Caco-2 (cell line): Measurements from ENCODE around the gene ADAM12. TPM values are rescaled to one million over a fixed set of nuclear protein-coding genes. Genes with fewer than 3 reads are reported as not detected.

Experiments used
- BruUV-seq: library from RNA; stranded (reverse); fragments of 400-500 nt; replicated peaks from 2 replicates; lab custom pipeline; 2021; lab: Mats Ljungman, UMichigan
- CTCF ChIA-PET: fragments of 300-600 bp; sonication (Branson Sonifier 250); formaldehyde crosslinking; loops from one replicate; lab custom pipeline; 2022; ENCODE audit warnings: antibody characterized with exemption; lab: Charles Lee
- POLR2A ChIA-PET: fragments of 300-600 bp; sonication (Branson Sonifier 250); formaldehyde crosslinking; loops from one replicate; lab custom pipeline; 2022; ENCODE audit warnings: antibody characterized with exemption; lab: Charles Lee
- DNase-seq, 2 experiments: peaks; one replicate each; pipeline versions ENCODE4 v3.0.0 to v3.0.0-alpha.2; 2020 to 2022
- H3K27me3 ChIP-seq: replicated peaks from 2 replicates; pipeline ENCODE4 v1.6.0; 2011; ENCODE audit warnings: low read length; ENCODE audit not compliant: control insufficient read depth, insufficient read depth
- H3K36me3 ChIP-seq: 2 replicates; pipeline ENCODE4 v1.5.1; 2011; ENCODE audit warnings: low read length; ENCODE audit not compliant: control insufficient read depth, insufficient read depth
- H3K4me1 ChIP-seq: fragments of 250-450 bp; sonication (Bioruptor Pico); 2 replicates; pipeline ENCODE4 v1.5.1; 2020; ENCODE audit warnings: mild to moderate bottlenecking
- H3K4me3 ChIP-seq: 2 replicates; pipeline ENCODE4 v1.5.1; 2011; ENCODE audit warnings: low read depth, mild to moderate bottlenecking, control low read depth, low read length
- H3K9me3 ChIP-seq: fragments of 250-450 bp; sonication (Bioruptor Pico); 2 replicates; pipeline ENCODE4 v1.5.1; 2020; ENCODE audit warnings: mild to moderate bottlenecking, moderate library complexity
- H3K27ac Mint-ChIP-seq: one replicate; pipeline ENCODE4 v1.8.0; 2022; ENCODE audit warnings: mixed read lengths; ENCODE audit not compliant: unreplicated experiment
- H3K27me3 Mint-ChIP-seq: one replicate; pipeline ENCODE4 v1.8.0; 2022; ENCODE audit warnings: mixed read lengths; ENCODE audit not compliant: insufficient read depth, unreplicated experiment
- H3K36me3 Mint-ChIP-seq: one replicate; pipeline ENCODE4 v1.8.0; 2022; ENCODE audit warnings: mild to moderate bottlenecking, mixed read lengths; ENCODE audit not compliant: insufficient read depth, unreplicated experiment
- H3K4me1 Mint-ChIP-seq: one replicate; pipeline ENCODE4 v1.8.0; 2022; ENCODE audit warnings: low read depth, mixed read lengths; ENCODE audit not compliant: unreplicated experiment
- H3K4me3 Mint-ChIP-seq: one replicate; pipeline ENCODE4 v1.8.0; 2022; ENCODE audit warnings: mild to moderate bottlenecking, moderate library complexity, mixed read lengths; ENCODE audit not compliant: unreplicated experiment
- H3K9me3 Mint-ChIP-seq: one replicate; pipeline ENCODE4 v1.8.0; 2022; ENCODE audit warnings: mixed read lengths; ENCODE audit not compliant: unreplicated experiment
- intact Hi-C: fragments of 100-400 bp; cut with micrococcal nuclease; formaldehyde crosslinking; loops from one replicate; pipeline ENCODE4 v1.10.0; 2022; ENCODE audit not compliant: unreplicated experiment
- total RNA-seq: library from RNA; stranded (reverse); gene quantifications from 2 replicates; pipeline ENCODE4 v1.2.3, GENCODE V29; 2022
- TF ChIP-seq, protein P1 (sequence below), 2 experiments: fragments of 200-600 bp in 1 of 2; IDR thresholded peaks; 1 replicate in 1 of 2; 2 replicates in 1 of 2; pipeline versions ENCODE4 v1.5.1 to v1.8.0; 2011 to 2022; ENCODE audit warnings: antibody characterized with exemption in 1 of 2, control low read depth in 1 of 2, inconsistent platforms in 1 of 2, low read depth in 1 of 2, low read length in 1 of 2, mild to moderate bottlenecking in 1 of 2, moderate library complexity in 1 of 2; ENCODE audit not compliant: insufficient read depth in 1 of 2, severe bottlenecking in 1 of 2, unreplicated experiment in 1 of 2

Gene ADAM12
- total RNA-seq, 1 experiment from 2014 or later = not detected

DNA sequence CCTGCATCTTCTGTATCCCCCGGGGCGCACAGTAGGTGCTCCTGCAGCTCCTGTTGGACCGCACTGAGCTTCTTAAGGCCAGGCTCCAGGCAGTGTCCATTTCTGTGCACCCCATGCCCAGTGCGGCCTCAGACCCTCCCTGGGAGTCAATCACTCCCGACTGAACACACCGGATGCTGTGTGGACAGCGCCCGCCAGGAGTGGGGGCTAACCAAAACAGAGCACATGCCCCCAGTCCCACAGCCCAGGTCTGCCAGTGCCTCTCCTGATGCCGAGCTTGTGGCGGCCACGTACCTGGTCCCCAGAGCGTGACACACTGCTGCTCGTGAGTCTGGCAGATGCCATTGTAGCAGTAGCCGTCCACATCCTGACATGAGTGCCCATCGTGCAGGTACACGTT is 323.8 kb downstream of the ADAM12 start:
- TF ChIP-seq, protein P1, sequence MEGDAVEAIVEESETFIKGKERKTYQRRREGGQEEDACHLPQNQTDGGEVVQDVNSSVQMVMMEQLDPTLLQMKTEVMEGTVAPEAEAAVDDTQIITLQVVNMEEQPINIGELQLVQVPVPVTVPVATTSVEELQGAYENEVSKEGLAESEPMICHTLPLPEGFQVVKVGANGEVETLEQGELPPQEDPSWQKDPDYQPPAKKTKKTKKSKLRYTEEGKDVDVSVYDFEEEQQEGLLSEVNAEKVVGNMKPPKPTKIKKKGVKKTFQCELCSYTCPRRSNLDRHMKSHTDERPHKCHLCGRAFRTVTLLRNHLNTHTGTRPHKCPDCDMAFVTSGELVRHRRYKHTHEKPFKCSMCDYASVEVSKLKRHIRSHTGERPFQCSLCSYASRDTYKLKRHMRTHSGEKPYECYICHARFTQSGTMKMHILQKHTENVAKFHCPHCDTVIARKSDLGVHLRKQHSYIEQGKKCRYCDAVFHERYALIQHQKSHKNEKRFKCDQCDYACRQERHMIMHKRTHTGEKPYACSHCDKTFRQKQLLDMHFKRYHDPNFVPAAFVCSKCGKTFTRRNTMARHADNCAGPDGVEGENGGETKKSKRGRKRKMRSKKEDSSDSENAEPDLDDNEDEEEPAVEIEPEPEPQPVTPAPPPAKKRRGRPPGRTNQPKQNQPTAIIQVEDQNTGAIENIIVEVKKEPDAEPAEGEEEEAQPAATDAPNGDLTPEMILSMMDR (IDR thresholded peaks at IDR 0.05; ENCODE audit: insufficient read depth in 1 of 2, low read depth in 1 of 2, low read length in 1 of 2, severe bottlenecking in 1 of 2, unreplicated experiment in 1 of 2) = no peak
- Histone ChIP-seq H3K4me3 (no peak overlapping the region), H3K27me3 (no peaks in the 10 kb centered on the region), H3K9me3 (no peaks in the 10 kb centered on the region), H3K4me1 (no peaks in the 10 kb centered on the region), H3K36me3 (no peaks in the 10 kb centered on the region)
- intact Hi-C loops = no loop called here
- Mint-ChIP-seq H3K4me3 (no peak overlapping the region), H3K27me3 (peaks cover 6% of the 10 kb centered on the region), H3K9me3 (peaks cover 8% of the 10 kb centered on the region), H3K4me1 (no peaks in the 10 kb centered on the region), H3K27ac (no peak overlapping the region), H3K36me3 (no peaks in the 10 kb centered on the region)
- no TSS peak for BruUV-seq
- CTCF ChIA-PET = no interaction called here
- DNase-seq = no peak
- POLR2A ChIA-PET = no interaction called here

DNA sequence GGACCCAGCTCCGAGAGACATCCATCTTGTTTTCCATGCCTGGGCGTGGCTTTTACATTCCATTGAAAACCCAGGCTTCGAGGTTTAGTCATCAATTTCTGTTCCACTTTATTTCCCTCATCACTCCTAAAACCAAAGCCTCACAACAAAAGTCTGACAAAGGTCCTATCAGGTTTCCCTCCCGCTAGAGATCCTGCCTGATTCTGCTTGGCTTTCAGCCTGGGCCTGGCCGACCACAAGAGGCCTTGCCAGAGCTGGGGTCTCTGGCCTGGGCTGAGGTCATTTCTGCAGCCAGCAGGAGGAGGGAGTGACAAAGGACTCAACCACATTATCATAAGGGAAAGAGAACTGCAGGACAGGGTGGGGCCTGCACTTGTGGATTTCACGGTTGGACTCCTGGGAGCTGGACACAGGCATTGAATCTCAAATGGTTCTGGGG is 324.9 kb downstream of the ADAM12 start:
- H3K27me3 ChIP-seq = no peaks in the 10 kb centered on the region
- no peaks in the 10 kb centered on the region for H3K4me1 Mint-ChIP-seq
- no peaks in the 10 kb centered on the region for H3K9me3 ChIP-seq
- no peak for DNase-seq
- no peaks in the 10 kb centered on the region for H3K36me3 ChIP-seq
- ChIA-PET CTCF (no interaction called here), POLR2A (no interaction called here)
- no peak overlapping the region for H3K4me3 Mint-ChIP-seq
- no peak overlapping the region for H3K4me3 ChIP-seq
- no TSS peak for BruUV-seq
- TF ChIP-seq, protein P1 (IDR thresholded peaks at IDR 0.05; ENCODE audit: insufficient read depth in 1 of 2, low read depth in 1 of 2, low read length in 1 of 2, severe bottlenecking in 1 of 2, unreplicated experiment in 1 of 2) = no peak
- no peaks in the 10 kb centered on the region for H3K4me1 ChIP-seq
- H3K36me3 Mint-ChIP-seq = no peaks in the 10 kb centered on the region
- peaks cover 8% of the 10 kb centered on the region for H3K27me3 Mint-ChIP-seq
- no peak overlapping the region for H3K27ac Mint-ChIP-seq
- H3K9me3 Mint-ChIP-seq = peaks cover 8% of the 10 kb centered on the region
- intact Hi-C loops = no loop called here

DNA sequence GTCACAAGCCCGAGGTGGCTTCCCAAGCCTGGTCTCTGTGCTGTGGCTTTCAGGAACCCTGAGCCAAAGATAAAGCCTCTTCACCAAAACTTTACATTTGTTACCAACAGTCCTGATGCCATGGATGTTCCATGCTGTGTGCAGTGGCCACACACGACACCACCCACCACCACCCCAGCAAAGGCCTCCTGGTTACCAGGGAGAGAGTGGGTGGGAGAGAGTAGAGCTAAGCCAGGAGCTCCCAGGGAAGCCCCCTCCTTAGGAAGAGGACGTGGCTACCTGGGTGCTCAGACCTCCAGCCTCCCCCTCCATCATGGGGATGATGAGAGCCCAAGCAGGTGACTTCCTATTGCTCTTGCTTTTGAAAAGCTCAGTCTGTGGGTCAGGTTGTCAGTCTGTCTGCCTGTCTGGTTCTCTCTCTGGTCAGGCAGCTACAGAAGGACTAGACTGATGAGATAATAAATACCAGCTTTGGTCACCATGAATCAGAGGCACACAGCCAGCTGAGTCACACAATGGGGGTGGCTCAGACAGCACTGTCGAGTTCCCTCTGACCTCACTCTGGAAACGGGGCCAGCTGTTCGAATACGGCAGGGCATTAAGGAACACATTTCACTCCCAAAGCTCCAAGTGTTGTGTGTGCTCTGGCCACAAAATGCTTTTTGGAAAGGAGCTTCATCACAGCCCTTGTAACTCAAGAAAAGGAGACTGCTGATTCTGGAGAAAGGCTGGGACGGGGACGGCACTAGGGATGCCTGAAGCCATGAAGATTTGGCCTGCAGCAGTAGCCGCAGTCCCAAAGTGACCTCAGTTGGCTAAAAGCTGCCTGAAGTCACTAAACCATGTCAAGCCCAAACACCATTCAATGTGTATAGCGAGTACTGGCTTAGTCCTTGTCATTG is 325.9 kb downstream of the ADAM12 start:
- TF ChIP-seq, protein P1 (IDR thresholded peaks at IDR 0.05; ENCODE audit: insufficient read depth in 1 of 2, low read depth in 1 of 2, low read length in 1 of 2, severe bottlenecking in 1 of 2, unreplicated experiment in 1 of 2) = no peak
- Histone ChIP-seq H3K27me3 (no peaks in the 10 kb centered on the region), H3K4me3 (no peak overlapping the region), H3K4me1 (no peaks in the 10 kb centered on the region), H3K9me3 (no peaks in the 10 kb centered on the region), H3K36me3 (no peaks in the 10 kb centered on the region)
- no peak overlapping the region for H3K27ac Mint-ChIP-seq
- CTCF ChIA-PET = no interaction called here
- BruUV-seq = no TSS peak
- no peaks in the 10 kb centered on the region for H3K4me1 Mint-ChIP-seq
- H3K36me3 Mint-ChIP-seq = no peaks in the 10 kb centered on the region
- H3K9me3 Mint-ChIP-seq = peaks cover 8% of the 10 kb centered on the region
- no peak overlapping the region for H3K4me3 Mint-ChIP-seq
- H3K27me3 Mint-ChIP-seq = peaks cover 8% of the 10 kb centered on the region
- intact Hi-C loops = no loop called here
- DNase-seq = no peak
- POLR2A ChIA-PET = no interaction called here
